A549 (cell line): ENCODE measurements around the gene RALGAPA1. TPM values are rescaled to one million over a fixed set of nuclear protein-coding genes. Genes with fewer than 3 reads are reported as not detected.

Experiments
- ATAC-seq, 2 experiments: fragments of 200-7000 bp in 1 of 2; fragments of >200 bp in 1 of 2; cut with Nextera tagmentation in 1 of 2; cut with Tn5 transposase in 1 of 2; 3 replicates each; pipeline versions ENCODE4 v1.8.0 to v1.9.1; 2018 to 2020; ENCODE audit warnings: mild to moderate bottlenecking in 1 of 2, moderate library complexity in 1 of 2
- CTCF ChIA-PET: fragments of 300-600 bp; sonication (Branson Sonifier 250); formaldehyde crosslinking; extraction: SDS; loops from one replicate; lab custom pipeline; 2021; ENCODE audit warnings: antibody characterized with exemption, inconsistent platforms; lab: Yijun Ruan, JAX
- POLR2A ChIA-PET: fragments of 350-600 bp; formaldehyde crosslinking; extraction: SDS; loops from one replicate; lab custom pipeline; 2021; ENCODE audit warnings: antibody characterized with exemption, inconsistent platforms; lab: Yijun Ruan, JAX
- DNase-seq, 2 experiments: peaks; one replicate each; pipeline versions ENCODE4 v3.0.0 to v3.0.0-alpha.2; 2011 to 2016; ENCODE audit warnings: low read depth in 1 of 2, low spot score in 1 of 2
- FAIRE-seq: peaks from 2 replicates; lab custom pipeline; 2011; peaks lifted over from hg19 to GRCh38; lab: Jason Lieb, UNC
- H3K27ac ChIP-seq, 2 experiments: fragments of >200 bp; sonication (Bioruptor Twin); formaldehyde crosslinking; 3 replicates each; pipeline ENCODE4 v1.5.1; 2016 to 2017
- H3K4me1 ChIP-seq: fragments of >200 bp; sonication (Bioruptor Twin); formaldehyde crosslinking; 3 replicates; pipeline ENCODE4 v1.6.1; 2016
- H3K4me2 ChIP-seq: fragments of >200 bp; sonication (Bioruptor Twin); formaldehyde crosslinking; 3 replicates; pipeline ENCODE4 v1.6.1; 2016
- H3K4me3 ChIP-seq: fragments of >200 bp; sonication (Bioruptor Twin); formaldehyde crosslinking; 3 replicates; pipeline ENCODE4 v1.5.1; 2016
- H3K9me3 ChIP-seq: fragments of >200 bp; sonication (Bioruptor Twin); formaldehyde crosslinking; 3 replicates; pipeline ENCODE4 v1.6.1; 2016
- ATOH8 ChIP-seq: fragments of 250-450 bp; sonication (Bioruptor Pico); IDR thresholded peaks from 2 replicates; pipeline ENCODE4 v1.5.0; 2020; ENCODE audit warnings: low read depth, mild to moderate bottlenecking, moderate library complexity
- BHLHE40 ChIP-seq: IDR thresholded peaks from 2 replicates; pipeline ENCODE4 v1.6.1; 2012; ENCODE audit warnings: low read depth, low read length, inconsistent platforms
- CBX2 ChIP-seq: fragments of 200-600 bp; sonication (generic); IDR thresholded peaks from 2 replicates; pipeline ENCODE4 v1.6.1; 2016; ENCODE audit warnings: low read depth, mild to moderate bottlenecking, borderline replicate concordance
- CBX8 ChIP-seq: fragments of 200-600 bp; sonication (generic); IDR thresholded peaks from 2 replicates; pipeline ENCODE4 v1.6.1; 2016
- CHD2 ChIP-seq: fragments of 150-350 bp; IDR thresholded peaks from 2 replicates; pipeline ENCODE4 v1.6.1; 2014; ENCODE audit warnings: low read length; ENCODE audit not compliant: partially characterized antibody
- CHD4 ChIP-seq: fragments of 200-600 bp; sonication (generic); IDR thresholded peaks from 2 replicates; pipeline ENCODE4 v1.6.1; 2016; ENCODE audit warnings: antibody characterized with exemption, mild to moderate bottlenecking, borderline replicate concordance
- EHF ChIP-seq: fragments of 250-450 bp; sonication (Bioruptor Pico); IDR thresholded peaks from 2 replicates; pipeline ENCODE4 v1.5.0; 2020; ENCODE audit warnings: mild to moderate bottlenecking
- EHMT2 ChIP-seq: fragments of 200-600 bp; sonication (generic); IDR thresholded peaks from 2 replicates; pipeline ENCODE4 v1.6.1; 2016; ENCODE audit warnings: antibody characterized with exemption, low read depth, mild to moderate bottlenecking, moderate library complexity
- EP300 ChIP-seq, 2 experiments: fragments of >200 bp; sonication (Bioruptor Twin); formaldehyde crosslinking; IDR thresholded peaks; 2 replicates in 1 of 2; 3 replicates in 1 of 2; pipeline ENCODE4 v1.6.1; 2016 to 2017
- FOSB ChIP-seq: fragments of 250-450 bp; sonication (Bioruptor Pico); IDR thresholded peaks from 2 replicates; pipeline ENCODE4 v1.5.0; 2020; ENCODE audit warnings: mild to moderate bottlenecking, moderate library complexity
- FOSL2 ChIP-seq, 2 experiments: fragments of 450-650 bp in 1 of 2; fragments of >200 bp in 1 of 2; sonication (Bioruptor Twin) in 1 of 2; formaldehyde crosslinking; IDR thresholded peaks; 2 replicates each; pipeline versions ENCODE4 v1.5.0 to v1.6.1; 2016 to 2020; ENCODE audit warnings: mild to moderate bottlenecking in 1 of 2, moderate library complexity in 1 of 2
- GATA3 ChIP-seq: IDR thresholded peaks from 2 replicates; pipeline ENCODE4 v1.6.1; 2012; ENCODE audit warnings: borderline replicate concordance
- HDAC2 ChIP-seq: fragments of 200-600 bp; sonication (generic); IDR thresholded peaks from 2 replicates; pipeline ENCODE4 v1.6.1; 2016
- HOXA7 ChIP-seq: fragments of 250-450 bp; sonication (Bioruptor Pico); IDR thresholded peaks from 2 replicates; pipeline ENCODE4 v1.5.0; 2020; ENCODE audit warnings: mild to moderate bottlenecking, moderate library complexity
- KDM1A ChIP-seq: fragments of 200-600 bp; sonication (generic); IDR thresholded peaks from 2 replicates; pipeline ENCODE4 v1.6.1; 2016; ENCODE audit warnings: low read depth, mild to moderate bottlenecking
- KDM5A ChIP-seq: fragments of 200-600 bp; sonication (generic); IDR thresholded peaks from 2 replicates; pipeline ENCODE4 v1.6.1; 2016; ENCODE audit warnings: antibody characterized with exemption, mild to moderate bottlenecking
- MYC ChIP-seq: IDR thresholded peaks from 2 replicates; pipeline ENCODE4 v1.6.1; 2012; ENCODE audit warnings: mild to moderate bottlenecking, inconsistent platforms, low read length, improper control_type of control experiment, borderline replicate concordance
- NPAS2 ChIP-seq: fragments of 250-450 bp; sonication (Bioruptor Pico); IDR thresholded peaks from 2 replicates; pipeline ENCODE4 v1.8.0; 2022; ENCODE audit warnings: mild to moderate bottlenecking, moderate library complexity, borderline replicate concordance
- NR3C1 ChIP-seq: fragments of >200 bp; sonication (Bioruptor Twin); formaldehyde crosslinking; IDR thresholded peaks from 3 replicates; pipeline ENCODE4 v1.6.1; 2017
- PHF8 ChIP-seq: fragments of 200-600 bp; sonication (generic); IDR thresholded peaks from 2 replicates; pipeline ENCODE4 v1.6.1; 2016; ENCODE audit warnings: low read depth, mild to moderate bottlenecking, antibody characterized with exemption, moderate library complexity, borderline replicate concordance
- POLR2AphosphoS2 ChIP-seq: conservative IDR thresholded peaks from 2 replicates; pipeline ENCODE4 v1.6.1; 2012; ENCODE audit warnings: low read length, improper control_type of control experiment, inconsistent platforms
- RAD21 ChIP-seq, 2 experiments: fragments of >200 bp in 1 of 2; sonication (Bioruptor Twin) in 1 of 2; formaldehyde crosslinking in 1 of 2; IDR thresholded peaks in 1 of 2; conservative IDR thresholded peaks in 1 of 2; 2 replicates in 1 of 2; 3 replicates in 1 of 2; pipeline ENCODE4 v1.6.1; 2012 to 2018; ENCODE audit warnings: inconsistent platforms in 1 of 2
- RNF2 ChIP-seq: fragments of 200-600 bp; sonication (generic); IDR thresholded peaks from 2 replicates; pipeline ENCODE4 v1.6.1; 2016; ENCODE audit warnings: low read depth, mild to moderate bottlenecking, antibody characterized with exemption, moderate library complexity, borderline replicate concordance
- SREBF2 ChIP-seq: fragments of 450-650 bp; IDR thresholded peaks from 2 replicates; pipeline ENCODE4 v1.6.1; 2014; ENCODE audit warnings: mild to moderate bottlenecking, moderate library complexity
- TFCP2L1 ChIP-seq: fragments of 250-450 bp; sonication (Bioruptor Pico); IDR thresholded peaks from 2 replicates; pipeline ENCODE4 v1.5.0; 2021; ENCODE audit warnings: mild to moderate bottlenecking
- ZC3H11A ChIP-seq: fragments of 450-650 bp; IDR thresholded peaks from 2 replicates; pipeline ENCODE4 v1.6.1; 2014; ENCODE audit warnings: antibody characterized with exemption, mild to moderate bottlenecking
- ZNF302 ChIP-seq: fragments of 250-450 bp; sonication (Bioruptor Pico); IDR thresholded peaks from 2 replicates; pipeline ENCODE4 v1.9.0; 2021; ENCODE audit warnings: inconsistent platforms, mild to moderate bottlenecking, moderate library complexity
- WGBS: methylation state at CpG from one replicate; pipeline ENCODE4 v1.1.6; 2017; ENCODE audit errors: missing lambda C conversion rate; 5-methylcytosine and 5-hydroxymethylcytosine counted together
- polyA plus RNA-seq, 4 experiments: library from polyadenylated mRNA; depleted of rRNA in 3 of 4; stranded (reverse); fragments of >200 nt; fragmentation: RNase III in 1 of 4; extraction: RNeasy Plus Mini Kit Qiagen cat#74134 plus additional on column Dnase treatment in 1 of 4; gene quantifications; 2 replicates in 3 of 4; 3 replicates in 1 of 4; pipeline ENCODE4 v1.2.3, GENCODE V29; 2011 to 2017
- TF ChIP-seq, protein P1 (sequence below): fragments of >200 bp; sonication (Bioruptor Twin); formaldehyde crosslinking; IDR thresholded peaks from 3 replicates; pipeline ENCODE4 v1.6.1; 2016
- TF ChIP-seq, protein P2 (sequence below): fragments of 250-450 bp; sonication (Bioruptor Pico); IDR thresholded peaks from 2 replicates; pipeline ENCODE4 v1.5.0; 2021; ENCODE audit warnings: mild to moderate bottlenecking, moderate library complexity, borderline replicate concordance
- TF ChIP-seq, protein P3 (sequence below): fragments of >200 bp; sonication (Bioruptor Twin); formaldehyde crosslinking; IDR thresholded peaks from 3 replicates; pipeline ENCODE4 v1.5.1; 2016

The RALGAPA1 gene
- polyA plus RNA-seq, 2 of the 4 experiments (the other 2 are of a cell fraction): 8.2 to 17.1 TPM

DNA sequence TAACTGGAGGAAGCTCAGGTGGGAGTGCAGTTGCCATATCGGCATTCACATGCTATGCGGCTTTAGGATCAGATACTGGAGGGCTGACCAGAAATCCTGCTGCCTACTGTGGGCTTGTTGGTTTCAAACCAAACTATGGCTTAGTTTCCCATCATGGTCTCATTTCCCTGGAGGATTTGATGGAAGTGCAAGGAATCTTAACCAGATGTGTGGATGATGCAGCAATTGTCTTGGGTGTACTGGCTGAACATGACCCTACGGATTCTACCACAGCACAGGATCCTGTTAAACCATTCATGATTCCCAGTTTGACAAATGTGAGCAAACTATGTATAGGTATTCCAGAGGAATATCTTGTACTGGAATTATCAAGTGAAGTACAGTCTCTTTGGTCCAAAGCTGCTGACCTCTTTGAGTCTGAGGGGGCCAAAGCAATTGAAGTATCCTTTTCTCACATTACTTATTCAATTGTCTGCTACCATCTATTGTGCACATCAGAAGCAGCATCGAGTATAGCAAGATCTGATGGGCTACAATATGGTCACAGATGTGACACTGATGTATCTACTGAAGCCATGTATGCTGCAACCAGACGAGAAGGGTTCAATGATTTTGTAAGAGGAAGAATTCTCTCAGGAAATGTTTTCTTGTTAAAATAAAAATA, 42.9 kb downstream of the RALGAPA1 start:
- no peak overlapping the region for H3K4me3 ChIP-seq
- H3K9me3 ChIP-seq: no peaks in the 10 kb centered on the region
- TF ChIP-seq NR3C1 (no peak), GATA3 (no peak), POLR2AphosphoS2 (no peak), CBX2 (no peak), EHF (CRISPR knock-in tag) (no peak), TFCP2L1 (CRISPR knock-in tag) (no peak), KDM1A (no peak), EHMT2 (no peak)
- TF ChIP-seq, all 56 proteins: peak for 0
- no peak for FAIRE-seq
- ChIA-PET CTCF (no interaction called here), POLR2A (no interaction called here)
- DNase-seq: no peak
- WGBS: 85% methylated on average over 5 of the region's 5 CpGs
- Histone ChIP-seq H3K4me1 (no peaks in the 10 kb centered on the region), H3K27ac (no peak overlapping the region), H3K4me2 (no peak overlapping the region)
- ATAC-seq: no peak

DNA sequence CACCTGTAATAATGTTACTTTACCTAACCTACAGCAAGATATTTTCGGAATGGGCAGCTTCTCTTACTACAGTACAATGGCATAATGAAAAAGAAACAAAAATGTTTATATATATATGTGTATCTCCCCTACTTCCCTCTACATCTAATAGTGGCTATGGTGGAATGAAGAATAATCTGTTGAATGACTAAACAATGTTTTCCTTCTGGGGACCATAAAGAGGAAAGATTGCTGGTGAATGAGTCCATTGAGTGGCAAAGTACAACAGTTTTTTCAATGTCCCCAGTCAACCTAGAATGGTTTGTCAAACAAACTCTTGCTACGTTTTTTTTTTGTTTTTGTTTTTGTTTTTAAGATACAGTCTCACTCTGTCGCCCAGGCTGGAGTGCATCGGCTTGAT, 47.2 kb downstream of the RALGAPA1 start:
- Histone ChIP-seq H3K9me3 (no peaks in the 10 kb centered on the region), H3K27ac (no peak overlapping the region), H3K4me3 (no peak overlapping the region), H3K4me2 (no peak overlapping the region), H3K4me1 (no peaks in the 10 kb centered on the region)
- no peak for DNase-seq
- no peak for TF ChIP-seq RAD21 (conservative IDR thresholded peaks at IDR 0.05 in 1 of 2, IDR thresholded peaks at IDR 0.05 in 1 of 2)
- no peak for TF ChIP-seq ZC3H11A
- TF ChIP-seq, protein P1, sequence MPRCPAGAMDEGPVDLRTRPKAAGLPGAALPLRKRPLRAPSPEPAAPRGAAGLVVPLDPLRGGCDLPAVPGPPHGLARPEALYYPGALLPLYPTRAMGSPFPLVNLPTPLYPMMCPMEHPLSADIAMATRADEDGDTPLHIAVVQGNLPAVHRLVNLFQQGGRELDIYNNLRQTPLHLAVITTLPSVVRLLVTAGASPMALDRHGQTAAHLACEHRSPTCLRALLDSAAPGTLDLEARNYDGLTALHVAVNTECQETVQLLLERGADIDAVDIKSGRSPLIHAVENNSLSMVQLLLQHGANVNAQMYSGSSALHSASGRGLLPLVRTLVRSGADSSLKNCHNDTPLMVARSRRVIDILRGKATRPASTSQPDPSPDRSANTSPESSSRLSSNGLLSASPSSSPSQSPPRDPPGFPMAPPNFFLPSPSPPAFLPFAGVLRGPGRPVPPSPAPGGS: no peak
- TF ChIP-seq FOSL2 (IDR thresholded peaks at IDR 0.05): no peak
- no peak for TF ChIP-seq FOSL2 (CRISPR knock-in tag; IDR thresholded peaks at IDR 0.05)
- no peak for TF ChIP-seq CHD2
- no peak for TF ChIP-seq HDAC2
- TF ChIP-seq RNF2: no peak
- TF ChIP-seq NPAS2: no peak
- TF ChIP-seq KDM5A: no peak
- TF ChIP-seq PHF8: no peak
- no peak for TF ChIP-seq EP300 (IDR thresholded peaks at IDR 0.05)
- TF ChIP-seq CBX8: no peak
- CTCF ChIA-PET: interaction anchor here (1.0 to 2.1 kb wide), 2 partner anchors 23 to 56 kb away, joined by 3 to 6 read pairs; no protein-coding TSS in a partner anchor
- FAIRE-seq: no peak
- 89% methylated on average over 4 of the region's 4 CpGs for WGBS
- POLR2A ChIA-PET: interaction anchor here (0.7 kb wide), 1 partner anchor 36 kb away, joined by 4 read pairs; no protein-coding TSS in a partner anchor
- no peak for ATAC-seq

- ATAC-seq (no peak), DNase-seq (no peak), FAIRE-seq (no peak)
- no peak overlapping the region for H3K4me2 ChIP-seq
- WGBS: 91% methylated on average over 1 of the region's 1 CpG
- H3K9me3 ChIP-seq: no peaks in the 10 kb centered on the region
- H3K4me3 ChIP-seq: no peak overlapping the region
- CTCF ChIA-PET: interaction anchor here (2.1 kb wide), 1 partner anchor 58 kb away, joined by 6 read pairs; no protein-coding TSS in a partner anchor
- POLR2A ChIA-PET: no interaction called here
- no peak overlapping the region for H3K27ac ChIP-seq
- no peaks in the 10 kb centered on the region for H3K4me1 ChIP-seq
- TF ChIP-seq FOSB (CRISPR knock-in tag) (no peak), MYC (no peak), BHLHE40 (no peak), CHD4 (no peak), KDM1A (no peak), HOXA7 (CRISPR knock-in tag) (no peak), ATOH8 (CRISPR knock-in tag) (no peak), SREBF2 (no peak), EP300 (IDR thresholded peaks at IDR 0.05) (no peak), ZNF302 (CRISPR knock-in tag) (no peak), RAD21 (conservative IDR thresholded peaks at IDR 0.05 in 1 of 2, IDR thresholded peaks at IDR 0.05 in 1 of 2) (no peak)
- TF ChIP-seq, protein P2, sequence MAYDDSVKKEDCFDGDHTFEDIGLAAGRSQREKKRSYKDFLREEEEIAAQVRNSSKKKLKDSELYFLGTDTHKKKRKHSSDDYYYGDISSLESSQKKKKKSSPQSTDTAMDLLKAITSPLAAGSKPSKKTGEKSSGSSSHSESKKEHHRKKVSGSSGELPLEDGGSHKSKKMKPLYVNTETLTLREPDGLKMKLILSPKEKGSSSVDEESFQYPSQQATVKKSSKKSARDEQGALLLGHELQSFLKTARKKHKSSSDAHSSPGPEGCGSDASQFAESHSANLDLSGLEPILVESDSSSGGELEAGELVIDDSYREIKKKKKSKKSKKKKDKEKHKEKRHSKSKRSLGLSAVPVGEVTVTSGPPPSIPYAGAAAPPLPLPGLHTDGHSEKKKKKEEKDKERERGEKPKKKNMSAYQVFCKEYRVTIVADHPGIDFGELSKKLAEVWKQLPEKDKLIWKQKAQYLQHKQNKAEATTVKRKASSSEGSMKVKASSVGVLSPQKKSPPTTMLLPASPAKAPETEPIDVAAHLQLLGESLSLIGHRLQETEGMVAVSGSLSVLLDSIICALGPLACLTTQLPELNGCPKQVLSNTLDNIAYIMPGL: no peak
- TF ChIP-seq, protein P3, sequence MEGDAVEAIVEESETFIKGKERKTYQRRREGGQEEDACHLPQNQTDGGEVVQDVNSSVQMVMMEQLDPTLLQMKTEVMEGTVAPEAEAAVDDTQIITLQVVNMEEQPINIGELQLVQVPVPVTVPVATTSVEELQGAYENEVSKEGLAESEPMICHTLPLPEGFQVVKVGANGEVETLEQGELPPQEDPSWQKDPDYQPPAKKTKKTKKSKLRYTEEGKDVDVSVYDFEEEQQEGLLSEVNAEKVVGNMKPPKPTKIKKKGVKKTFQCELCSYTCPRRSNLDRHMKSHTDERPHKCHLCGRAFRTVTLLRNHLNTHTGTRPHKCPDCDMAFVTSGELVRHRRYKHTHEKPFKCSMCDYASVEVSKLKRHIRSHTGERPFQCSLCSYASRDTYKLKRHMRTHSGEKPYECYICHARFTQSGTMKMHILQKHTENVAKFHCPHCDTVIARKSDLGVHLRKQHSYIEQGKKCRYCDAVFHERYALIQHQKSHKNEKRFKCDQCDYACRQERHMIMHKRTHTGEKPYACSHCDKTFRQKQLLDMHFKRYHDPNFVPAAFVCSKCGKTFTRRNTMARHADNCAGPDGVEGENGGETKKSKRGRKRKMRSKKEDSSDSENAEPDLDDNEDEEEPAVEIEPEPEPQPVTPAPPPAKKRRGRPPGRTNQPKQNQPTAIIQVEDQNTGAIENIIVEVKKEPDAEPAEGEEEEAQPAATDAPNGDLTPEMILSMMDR: no peak
Observed at GRCh38 chr14:35760143-35760542, 49.0 kb downstream of the RALGAPA1 start.
